ENCODE measurements around the gene LILRB5. TPM values are rescaled to one million over a fixed set of nuclear protein-coding genes. Genes with fewer than 3 reads are reported as not detected.
"Not testable (repeated sequence)": the region's sequence is repeated elsewhere in the genome, so short reads cannot be mapped to it uniquely, and the experiment has no call there.

Gene LILRB5
- total RNA-seq, 1 donor from 2014 or later = 9.1 TPM

DNA sequence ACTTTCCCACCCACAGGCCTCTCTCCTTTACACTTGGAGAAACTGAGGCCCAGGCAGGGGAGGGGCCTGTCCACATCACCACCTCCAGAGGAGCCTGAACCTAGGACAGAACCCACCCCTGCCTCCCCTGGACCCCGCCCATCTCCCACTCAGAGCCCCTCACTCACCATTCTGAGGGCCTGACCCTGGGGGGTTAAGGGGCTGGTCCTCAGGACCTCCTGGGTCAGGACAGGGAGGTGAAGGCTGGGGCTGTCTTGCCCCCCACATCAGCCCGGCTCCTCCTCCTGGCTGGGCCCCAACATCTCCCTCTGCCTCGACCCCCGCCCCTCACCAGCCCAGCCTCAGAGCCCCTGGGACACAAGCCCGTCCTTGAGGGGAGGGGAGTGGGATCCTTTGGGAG lies 37.4 kb downstream of the LILRB5 start:
- H3K4me1 ChIP-seq; intact Hi-C loops (cut with DNase I); H3K36me3 ChIP-seq; H3K27ac ChIP-seq; H3K27me3 ChIP-seq; H3K4me3 ChIP-seq; DNase-seq; H3K9me3 ChIP-seq; ATAC-seq: not testable (repeated sequence)

- no peaks in the 10 kb centered on the region for H3K4me1 ChIP-seq
- ATAC-seq (no peak), DNase-seq (no peak)
- H3K9me3 ChIP-seq = no peaks in the 10 kb centered on the region
- H3K4me3 ChIP-seq = no peak overlapping the region
- intact Hi-C loops (cut with DNase I) = no loop called here
- no peak for TF ChIP-seq CTCF (IDR thresholded peaks at IDR 0.05)
- peaks cover 9% of the 10 kb centered on the region for H3K27me3 ChIP-seq
- peaks cover 6% of the 10 kb centered on the region for H3K36me3 ChIP-seq
- no peak overlapping the region for H3K27ac ChIP-seq
These were observed 38.0 kb downstream of the LILRB5 start for GRCh38 chr19:54218960-54219661.

DNA sequence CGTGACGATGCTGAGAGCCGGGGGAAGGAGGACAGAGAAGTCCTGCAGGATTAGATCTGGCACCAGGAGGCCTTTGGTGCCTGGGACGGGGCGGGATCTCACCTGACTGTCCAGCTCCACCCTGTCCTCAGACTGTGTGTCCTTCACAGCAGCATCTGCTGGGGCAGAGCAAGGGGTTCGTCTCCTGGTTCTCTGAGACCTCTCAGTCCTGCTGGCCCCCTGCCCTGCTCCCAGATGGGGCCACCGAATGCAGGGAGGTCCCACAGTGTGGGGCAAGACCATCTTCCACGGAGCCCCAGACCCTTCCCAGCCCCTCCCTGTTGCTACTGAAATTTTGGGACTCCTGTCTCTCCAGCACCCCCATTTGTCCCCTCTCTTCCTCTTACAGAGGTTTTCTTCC lies 38.8 kb downstream of the LILRB5 start:
- H3K27me3 ChIP-seq = peaks cover 2% of the 10 kb centered on the region
- TF ChIP-seq CTCF (IDR thresholded peaks at IDR 0.05) = no peak
- DNase-seq (no peak), ATAC-seq (no peak)
- peaks cover 6% of the 10 kb centered on the region for H3K36me3 ChIP-seq
- H3K27ac ChIP-seq = no peak overlapping the region
- intact Hi-C loops (cut with DNase I) = no loop called here
- H3K4me3 ChIP-seq = no peak overlapping the region
- no peaks in the 10 kb centered on the region for H3K9me3 ChIP-seq
- no peaks in the 10 kb centered on the region for H3K4me1 ChIP-seq

GRCh38 chr19:54217517-54218247 lies 39.4 kb downstream of the LILRB5 start:
- H3K9me3 ChIP-seq; H3K4me1 ChIP-seq; ATAC-seq; H3K4me3 ChIP-seq; H3K36me3 ChIP-seq; H3K27me3 ChIP-seq; H3K27ac ChIP-seq; DNase-seq; intact Hi-C loops (cut with DNase I): not testable (repeated sequence)

- TF ChIP-seq CTCF (IDR thresholded peaks at IDR 0.05) = no peak
These were observed 40.2 kb downstream of the LILRB5 start for GRCh38 chr19:54216869-54217268.

GRCh38 chr19:54214734-54215133 lies 42.3 kb downstream of the LILRB5 start:
- H3K9me3 ChIP-seq; H3K27me3 ChIP-seq; ATAC-seq; H3K36me3 ChIP-seq; H3K27ac ChIP-seq; intact Hi-C loops (cut with DNase I); H3K4me3 ChIP-seq; DNase-seq: not testable (repeated sequence)
- H3K4me1 ChIP-seq = peaks cover 14% of the 10 kb centered on the region

More at GRCh38 chr19:54216869-54217268, 40.2 kb downstream of the LILRB5 start:
- peaks cover 6% of the 10 kb centered on the region for H3K36me3 ChIP-seq
- ATAC-seq (no peak), DNase-seq (no peak)
- no peak overlapping the region for H3K4me3 ChIP-seq
- H3K4me1 ChIP-seq = no peaks in the 10 kb centered on the region
- no peak overlapping the region for H3K27ac ChIP-seq
- intact Hi-C loops (cut with DNase I) = no loop called here
- no peaks in the 10 kb centered on the region for H3K27me3 ChIP-seq
- H3K9me3 ChIP-seq = no peaks in the 10 kb centered on the region

DNA sequence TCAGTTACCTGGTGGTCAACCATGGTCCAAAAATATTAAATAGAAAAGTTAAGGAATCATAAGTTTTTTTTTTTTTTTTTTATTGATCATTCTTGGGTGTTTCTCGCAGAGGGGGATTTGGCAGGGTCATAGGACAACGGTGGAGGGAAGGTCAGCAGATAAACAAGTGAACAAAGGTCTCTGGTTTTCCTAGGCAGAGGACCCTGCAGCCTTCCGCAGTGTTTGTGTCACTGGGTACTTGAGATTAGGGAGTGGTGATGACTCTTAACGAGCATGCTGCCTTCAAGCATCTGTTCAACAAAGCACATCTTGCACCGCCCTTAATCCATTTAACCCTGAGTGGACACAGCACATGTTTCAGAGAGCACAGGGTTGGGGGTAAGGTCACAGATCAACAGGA lies 42.9 kb downstream of the LILRB5 start:
- intact Hi-C loops (cut with DNase I); H3K9me3 ChIP-seq; ATAC-seq; H3K4me3 ChIP-seq; DNase-seq; H3K27me3 ChIP-seq; H3K36me3 ChIP-seq; H3K27ac ChIP-seq: not testable (repeated sequence)
- peaks cover 20% of the 10 kb centered on the region for H3K4me1 ChIP-seq

Measured in upper lobe of right lung (tissue), 1 donor.